A673 (cell line): ENCODE measurements around the gene CSRNP2. TPM values are rescaled to one million over a fixed set of nuclear protein-coding genes. Genes with fewer than 3 reads are reported as not detected.
A peak's percentile ranks its signal among the peaks of the same experiment; 100 is the strongest.

Source experiments
- BruUV-seq: library from RNA; stranded (reverse); fragments of 400-500 nt; replicated peaks from 2 replicates; lab custom pipeline; 2021; lab: Mats Ljungman, UMichigan
- CTCF ChIA-PET: fragments of 300-600 bp; sonication (Branson Sonifier 250); formaldehyde crosslinking; loops from one replicate; lab custom pipeline; 2022; ENCODE audit warnings: antibody characterized with exemption; lab: Charles Lee
- POLR2A ChIA-PET: fragments of 300-600 bp; sonication (Branson Sonifier 250); formaldehyde crosslinking; loops from one replicate; lab custom pipeline; 2022; ENCODE audit warnings: antibody characterized with exemption; ENCODE audit not compliant: low non-redundant PET; lab: Charles Lee
- DNase-seq: peaks from one replicate; pipeline ENCODE4 v3.0.0-alpha.2; 2015; ENCODE audit warnings: low spot score
- H3K27ac ChIP-seq: fragments of 200-600 bp; sonication (generic); 2 replicates; pipeline ENCODE4 v1.5.1; 2016; ENCODE audit warnings: mixed run types, low read depth, mild to moderate bottlenecking, mixed read lengths, antibody characterized with exemption, low read length; ENCODE audit not compliant: poor library complexity, severe bottlenecking
- H3K27me3 ChIP-seq: fragments of 200-600 bp; sonication (generic); replicated peaks from 2 replicates; pipeline ENCODE4 v1.6.1; 2017; ENCODE audit warnings: mixed run types, low read depth, mild to moderate bottlenecking, mixed read lengths, antibody characterized with exemption, low read length; ENCODE audit not compliant: insufficient read depth, poor library complexity
- H3K36me3 ChIP-seq: fragments of 200-600 bp; sonication (generic); 2 replicates; pipeline ENCODE4 v1.6.1; 2016; ENCODE audit warnings: mixed run types, mild to moderate bottlenecking, mixed read lengths, antibody characterized with exemption, low read length; ENCODE audit not compliant: insufficient read depth, poor library complexity, severe bottlenecking
- H3K4me1 ChIP-seq: fragments of 200-600 bp; sonication (generic); 2 replicates; pipeline ENCODE4 v1.6.1; 2017; ENCODE audit warnings: mixed run types, mild to moderate bottlenecking, mixed read lengths, antibody characterized with exemption, low read length; ENCODE audit not compliant: insufficient read depth, poor library complexity, severe bottlenecking
- H3K4me3 ChIP-seq: fragments of 200-600 bp; sonication (generic); 2 replicates; pipeline ENCODE4 v1.5.1; 2016; ENCODE audit warnings: low read depth, mixed run types, mild to moderate bottlenecking, mixed read lengths, low read length; ENCODE audit not compliant: poor library complexity, severe bottlenecking
- H3K9me3 ChIP-seq: fragments of 200-600 bp; sonication (generic); 2 replicates; pipeline ENCODE4 v1.6.1; 2016; ENCODE audit warnings: mixed run types, low read depth, mild to moderate bottlenecking, mixed read lengths, antibody characterized with exemption, low read length; ENCODE audit not compliant: poor library complexity, severe bottlenecking
- EZH2 ChIP-seq: fragments of 200-600 bp; sonication (generic); IDR thresholded peaks from 2 replicates; pipeline ENCODE4 v1.6.1; 2017; ENCODE audit warnings: borderline replicate concordance, low read depth, mild to moderate bottlenecking, mixed read lengths, antibody characterized with exemption, low read length; ENCODE audit not compliant: poor library complexity, severe bottlenecking
- intact Hi-C: fragments of 100-400 bp; cut with micrococcal nuclease; formaldehyde crosslinking; loops from one replicate; pipeline ENCODE4 v1.10.0; 2022; ENCODE audit not compliant: unreplicated experiment
- total RNA-seq: library from RNA; stranded (reverse); gene quantifications from 2 replicates; pipeline ENCODE4 v1.2.3, GENCODE V29; 2021
- TF ChIP-seq, protein P1 (sequence below): fragments of 300-800, 200-600 bp; sonication (generic); conservative IDR thresholded peaks from 2 replicates; pipeline ENCODE4 v1.5.1; 2017; ENCODE audit warnings: low read depth, mild to moderate bottlenecking, antibody characterized with exemption, low read length, moderate library complexity, mixed read lengths

CSRNP2 gene
- total RNA-seq, 1 experiment from 2014 or later = 38.8 TPM

DNA sequence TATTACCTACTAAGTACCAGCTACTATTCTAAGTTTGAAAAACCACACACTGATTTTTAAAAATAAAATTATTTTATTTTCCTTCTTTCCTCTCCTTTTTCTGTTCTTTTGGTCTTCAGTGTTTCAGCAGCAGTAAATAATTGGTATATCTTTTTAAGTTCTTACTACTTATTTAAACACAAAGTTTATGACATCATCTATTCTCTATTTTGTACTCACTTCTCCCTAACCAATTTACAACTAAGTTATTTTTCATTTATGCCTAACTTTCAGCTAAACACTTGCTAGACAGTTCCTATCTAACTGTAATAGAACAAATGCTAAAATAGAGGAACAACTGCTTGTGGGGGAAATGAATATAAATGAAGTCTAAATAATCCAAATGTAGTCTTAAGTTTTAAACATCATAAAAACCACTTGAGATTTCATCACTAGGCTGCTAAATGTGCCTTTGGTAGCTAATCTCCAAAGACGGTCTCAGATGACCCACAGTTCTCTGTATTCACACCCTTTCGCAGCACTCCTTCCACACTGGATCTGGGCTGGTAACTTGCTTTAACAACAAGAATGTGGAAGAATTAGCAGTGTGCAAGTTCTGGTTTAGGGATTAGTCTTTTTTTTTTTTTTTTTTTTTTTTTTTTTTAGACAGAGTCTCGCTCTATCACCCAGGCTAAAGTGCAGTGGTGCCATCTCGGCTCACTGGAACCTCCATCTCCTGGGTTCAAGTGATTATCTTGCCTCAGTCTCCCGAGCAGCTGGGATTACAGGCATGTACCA lies 48.5 kb upstream of the CSRNP2 start:
- TF ChIP-seq, protein P1, sequence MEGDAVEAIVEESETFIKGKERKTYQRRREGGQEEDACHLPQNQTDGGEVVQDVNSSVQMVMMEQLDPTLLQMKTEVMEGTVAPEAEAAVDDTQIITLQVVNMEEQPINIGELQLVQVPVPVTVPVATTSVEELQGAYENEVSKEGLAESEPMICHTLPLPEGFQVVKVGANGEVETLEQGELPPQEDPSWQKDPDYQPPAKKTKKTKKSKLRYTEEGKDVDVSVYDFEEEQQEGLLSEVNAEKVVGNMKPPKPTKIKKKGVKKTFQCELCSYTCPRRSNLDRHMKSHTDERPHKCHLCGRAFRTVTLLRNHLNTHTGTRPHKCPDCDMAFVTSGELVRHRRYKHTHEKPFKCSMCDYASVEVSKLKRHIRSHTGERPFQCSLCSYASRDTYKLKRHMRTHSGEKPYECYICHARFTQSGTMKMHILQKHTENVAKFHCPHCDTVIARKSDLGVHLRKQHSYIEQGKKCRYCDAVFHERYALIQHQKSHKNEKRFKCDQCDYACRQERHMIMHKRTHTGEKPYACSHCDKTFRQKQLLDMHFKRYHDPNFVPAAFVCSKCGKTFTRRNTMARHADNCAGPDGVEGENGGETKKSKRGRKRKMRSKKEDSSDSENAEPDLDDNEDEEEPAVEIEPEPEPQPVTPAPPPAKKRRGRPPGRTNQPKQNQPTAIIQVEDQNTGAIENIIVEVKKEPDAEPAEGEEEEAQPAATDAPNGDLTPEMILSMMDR = no peak
- no peak for TF ChIP-seq EZH2
- Histone ChIP-seq H3K27me3 (no peaks in the 10 kb centered on the region), H3K4me3 (no peak overlapping the region), H3K9me3 (no peaks in the 10 kb centered on the region), H3K27ac (no peak overlapping the region), H3K36me3 (peaks cover 4% of the 10 kb centered on the region), H3K4me1 (peaks cover 15% of the 10 kb centered on the region)
- intact Hi-C loops = no loop called here
- DNase-seq = no peak
- CTCF ChIA-PET = no interaction called here
- POLR2A ChIA-PET = no interaction called here
- BruUV-seq = no TSS peak

- no TSS peak for BruUV-seq
- Histone ChIP-seq H3K27ac (no peak overlapping the region), H3K9me3 (no peaks in the 10 kb centered on the region), H3K4me1 (peaks cover 15% of the 10 kb centered on the region), H3K36me3 (no peaks in the 10 kb centered on the region), H3K4me3 (no peak overlapping the region), H3K27me3 (no peaks in the 10 kb centered on the region)
- DNase-seq = peak; percentile 9
- ChIA-PET POLR2A (no interaction called here), CTCF (interaction anchor here (0.6 kb wide), 1 partner anchor 214 kb away, joined by 5 read pairs; no protein-coding TSS in a partner anchor)
- TF ChIP-seq, protein P1 = no peak
- TF ChIP-seq EZH2 = no peak
- intact Hi-C loops = loop anchor here (1.0 kb wide), 1 partner anchor 18 kb away; no protein-coding TSS in a partner anchor
Measured at GRCh38 chr12:51128919-51129318, 45.5 kb upstream of the CSRNP2 start.

- peaks cover 14% of the 10 kb centered on the region for H3K4me1 ChIP-seq
- no peaks in the 10 kb centered on the region for H3K9me3 ChIP-seq
- CTCF ChIA-PET = no interaction called here
Measured at GRCh38 chr12:51127050-51127729, 43.8 kb upstream of the CSRNP2 start.

More at GRCh38 chr12:51127050-51127729, 43.8 kb upstream of the CSRNP2 start:
- intact Hi-C loops = no loop called here
- H3K4me3 ChIP-seq = no peak overlapping the region
- BruUV-seq = no TSS peak
- no peak overlapping the region for H3K27ac ChIP-seq
- H3K36me3 ChIP-seq = no peaks in the 10 kb centered on the region
- no peaks in the 10 kb centered on the region for H3K27me3 ChIP-seq
- no peak for DNase-seq
- no peak for TF ChIP-seq EZH2
- TF ChIP-seq, protein P1 = no peak
- POLR2A ChIA-PET = no interaction called here
